Measurements from ENCODE around the gene PIM1. TPM values are rescaled to one million over a fixed set of nuclear protein-coding genes. Genes with fewer than 3 reads are reported as not detected.

PIM1 gene
- total and polyA plus RNA-seq, 4 experiments from 2014 or later = 124 to 334 (median 196) TPM

- intact Hi-C loops (cut with micrococcal nuclease) = no loop called here
- CTCF ChIA-PET (ENCODE audit: partially characterized antibody) = interaction anchor here (0.6 kb wide), 1 partner anchor 118 kb away, joined by 3 read pairs; no protein-coding TSS in a partner anchor
- H3K36me3 ChIP-seq (ENCODE audit: insufficient read depth, low read length) = no peaks in the 10 kb centered on the region
- Mint-ChIP-seq H3K36me3 (no peaks in the 10 kb centered on the region), H3K9me3 (no peaks in the 10 kb centered on the region), H3K4me1 (peaks cover 25 to 61% (median 50%) of the 10 kb centered on the region in 4 donors), H3K27ac (peak overlapping the region in 1 of 7 donors; percentile 27), H3K4me3 (no peak overlapping the region), H3K27me3 (no peaks in the 10 kb centered on the region)
- H3K9me3 ChIP-seq (ENCODE audit: control insufficient read depth in 1 of 2, low read length in 2 of 2) = no peaks in the 10 kb centered on the region
- H3K4me3 ChIP-seq (ENCODE audit: low read length in 2 of 2) = no peak overlapping the region
- H3K4me1 ChIP-seq (ENCODE audit: insufficient read depth, low read length) = peaks cover 52% of the 10 kb centered on the region
- POLR2A ChIA-PET (ENCODE audit: partially characterized antibody) = interaction anchor here (6.0 kb wide), 1 partner anchor 32 kb away, joined by 59 read pairs; the partner anchor contains the start of gene PIM1
- H3K27me3 ChIP-seq (ENCODE audit: insufficient read depth, low read length) = no peaks in the 10 kb centered on the region
- H3K27ac ChIP-seq (ENCODE audit: low read depth, low read length) = no peak overlapping the region
- no peak for DNase-seq
Observed at GRCh38 chr6:37138856-37139229, 31.1 kb upstream of the PIM1 start.

GRCh38 chr6:37139230-37139962 is 30.6 kb upstream of the PIM1 start:
- intact Hi-C loops (cut with micrococcal nuclease) = no loop called here
- ChIA-PET CTCF (ENCODE audit: partially characterized antibody) (no interaction called here), POLR2A (ENCODE audit: partially characterized antibody) (interaction anchor here (1.5 kb wide), 1 partner anchor 31 kb away, joined by 4 read pairs; the partner anchor contains the start of gene PIM1)
- Mint-ChIP-seq H3K27me3 (no peaks in the 10 kb centered on the region), H3K4me1 (peaks cover 20 to 56% (median 46%) of the 10 kb centered on the region in 4 donors), H3K36me3 (no peaks in the 10 kb centered on the region), H3K4me3 (no peak overlapping the region), H3K27ac (peak overlapping the region in 1 of 7 donors; percentile 35), H3K9me3 (no peaks in the 10 kb centered on the region)
- H3K27ac ChIP-seq (ENCODE audit: low read depth, low read length) = no peak overlapping the region
- no peaks in the 10 kb centered on the region for H3K27me3 ChIP-seq (ENCODE audit: insufficient read depth, low read length)
- H3K36me3 ChIP-seq (ENCODE audit: insufficient read depth, low read length) = no peaks in the 10 kb centered on the region
- DNase-seq = no peak
- no peak overlapping the region for H3K4me3 ChIP-seq (ENCODE audit: low read length in 2 of 2)
- peaks cover 46% of the 10 kb centered on the region for H3K4me1 ChIP-seq (ENCODE audit: insufficient read depth, low read length)
- no peaks in the 10 kb centered on the region for H3K9me3 ChIP-seq (ENCODE audit: control insufficient read depth in 1 of 2, low read length in 2 of 2)

GRCh38 chr6:37140145-37140544 is 29.8 kb upstream of the PIM1 start:
- Histone ChIP-seq H3K27ac (ENCODE audit: low read depth, low read length) (no peak overlapping the region), H3K9me3 (ENCODE audit: control insufficient read depth in 1 of 2, low read length in 2 of 2) (no peaks in the 10 kb centered on the region), H3K36me3 (ENCODE audit: insufficient read depth, low read length) (no peaks in the 10 kb centered on the region), H3K27me3 (ENCODE audit: insufficient read depth, low read length) (no peaks in the 10 kb centered on the region), H3K4me1 (ENCODE audit: insufficient read depth, low read length) (peaks cover 38% of the 10 kb centered on the region), H3K4me3 (ENCODE audit: low read length in 2 of 2) (no peak overlapping the region)
- CTCF ChIA-PET (ENCODE audit: partially characterized antibody) = no interaction called here
- peaks cover 15 to 49% (median 39%) of the 10 kb centered on the region in 4 donors for H3K4me1 Mint-ChIP-seq
- POLR2A ChIA-PET (ENCODE audit: partially characterized antibody) = interaction anchor here (1.5 kb wide), 1 partner anchor 30 kb away, joined by 4 read pairs; the partner anchor contains the start of gene PIM1
- intact Hi-C loops (cut with micrococcal nuclease) = no loop called here
- H3K9me3 Mint-ChIP-seq = no peaks in the 10 kb centered on the region
- no peak overlapping the region for H3K4me3 Mint-ChIP-seq
- H3K27me3 Mint-ChIP-seq = no peaks in the 10 kb centered on the region
- H3K27ac Mint-ChIP-seq = peak overlapping the region in 1 of 7 donors; percentile 30
- no peak for DNase-seq
- H3K36me3 Mint-ChIP-seq = no peaks in the 10 kb centered on the region

DNA sequence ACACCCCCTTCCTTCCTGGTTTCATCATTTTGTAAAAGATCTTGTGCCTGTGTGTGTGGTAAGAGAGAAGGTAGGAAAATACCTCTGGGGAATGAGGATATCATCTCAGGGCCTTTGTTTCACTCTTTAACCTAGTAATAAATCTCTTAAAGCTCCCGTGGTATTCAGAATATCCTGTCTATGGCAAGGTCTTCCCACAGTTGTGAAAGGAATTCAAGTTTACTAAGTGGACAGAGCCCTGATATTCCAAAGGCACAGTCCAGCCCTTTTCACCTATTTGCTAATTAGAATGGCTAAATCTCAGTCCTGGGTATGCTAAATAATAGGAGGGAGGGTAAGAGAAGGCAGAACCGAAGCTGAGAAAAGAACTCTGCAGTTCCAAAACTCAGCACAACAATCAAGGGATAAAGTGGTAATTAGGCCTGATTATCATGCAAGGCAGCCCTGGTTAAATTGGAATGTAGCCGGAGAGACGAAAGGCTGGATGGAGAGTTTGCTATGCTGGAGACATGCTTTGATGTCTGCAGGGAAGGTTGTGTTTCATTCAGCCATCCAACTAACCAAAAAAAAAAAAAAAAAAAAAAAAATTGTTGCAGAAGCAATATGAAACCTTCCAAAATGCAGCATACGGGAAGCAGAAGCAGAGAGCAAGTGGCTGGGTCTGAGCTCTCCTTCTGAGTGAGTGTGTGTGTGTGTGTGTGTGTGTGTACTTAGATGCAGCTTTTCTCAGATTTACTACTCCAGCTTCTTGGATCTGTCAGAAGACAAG is 28.5 kb upstream of the PIM1 start:
- H3K36me3 ChIP-seq (ENCODE audit: insufficient read depth, low read length) = no peaks in the 10 kb centered on the region
- POLR2A ChIA-PET (ENCODE audit: partially characterized antibody) = interaction anchor here (0.6 to 1.6 kb wide), 3 partner anchors 20 to 91 kb away, joined by 3 to 10 read pairs (median 4); no protein-coding TSS in a partner anchor
- peak overlapping the region in 5 of 7 donors; percentile 17 to 81 (median 77) for H3K27ac Mint-ChIP-seq
- no peaks in the 10 kb centered on the region for H3K9me3 ChIP-seq (ENCODE audit: control insufficient read depth in 1 of 2, low read length in 2 of 2)
- intact Hi-C loops (cut with micrococcal nuclease) = no loop called here
- no peak overlapping the region for H3K27ac ChIP-seq (ENCODE audit: low read depth, low read length)
- H3K4me1 ChIP-seq (ENCODE audit: insufficient read depth, low read length) = peaks cover 27% of the 10 kb centered on the region
- no peaks in the 10 kb centered on the region for H3K9me3 Mint-ChIP-seq
- peak overlapping the region in 3 of 8 donors; percentile 25 to 49 (median 27) for H3K4me3 Mint-ChIP-seq
- no peaks in the 10 kb centered on the region for H3K27me3 ChIP-seq (ENCODE audit: insufficient read depth, low read length)
- H3K36me3 Mint-ChIP-seq = no peaks in the 10 kb centered on the region
- no peaks in the 10 kb centered on the region for H3K27me3 Mint-ChIP-seq
- no peak for DNase-seq
- CTCF ChIA-PET (ENCODE audit: partially characterized antibody) = interaction anchor here (0.9 to 1.8 kb wide), 4 partner anchors 30 to 91 kb away, joined by 3 to 7 read pairs (median 4); no protein-coding TSS in a partner anchor
- H3K4me1 Mint-ChIP-seq = peaks cover 15 to 41% (median 34%) of the 10 kb centered on the region in 4 donors
- H3K4me3 ChIP-seq (ENCODE audit: low read length in 2 of 2) = no peak overlapping the region

DNA sequence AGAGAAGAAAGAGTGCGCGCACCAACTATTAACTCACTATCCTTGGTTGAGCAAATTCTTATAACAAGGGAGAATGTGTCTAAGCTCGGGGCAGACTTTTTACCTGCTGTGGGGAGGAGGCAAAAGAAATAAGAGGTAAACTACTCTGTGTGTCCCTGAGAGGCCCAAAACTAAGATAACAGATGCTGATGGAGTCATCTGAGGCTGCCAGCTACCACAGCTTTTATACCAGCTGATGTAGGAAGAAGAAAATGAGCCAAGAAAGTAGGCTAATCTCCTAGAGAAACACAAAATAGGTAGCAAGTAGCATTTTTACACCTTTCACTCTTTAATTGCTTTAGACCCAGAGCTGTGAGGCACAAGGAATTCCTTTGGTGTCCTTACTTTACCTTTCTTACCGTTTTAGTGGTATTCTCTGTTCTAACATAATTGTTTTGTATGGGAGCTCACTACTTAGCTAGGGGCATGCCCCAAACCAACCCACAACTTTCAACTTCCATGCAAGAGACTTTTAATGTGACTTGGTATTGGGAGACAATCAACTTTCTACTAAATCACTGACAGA is 27.8 kb upstream of the PIM1 start:
- no peaks in the 10 kb centered on the region for H3K36me3 Mint-ChIP-seq
- no peaks in the 10 kb centered on the region for H3K9me3 Mint-ChIP-seq
- H3K27me3 Mint-ChIP-seq = no peaks in the 10 kb centered on the region
- Histone ChIP-seq H3K27ac (ENCODE audit: low read depth, low read length) (no peak overlapping the region), H3K4me1 (ENCODE audit: insufficient read depth, low read length) (peaks cover 22% of the 10 kb centered on the region), H3K9me3 (ENCODE audit: control insufficient read depth in 1 of 2, low read length in 2 of 2) (no peaks in the 10 kb centered on the region), H3K4me3 (ENCODE audit: low read length in 2 of 2) (no peak overlapping the region), H3K36me3 (ENCODE audit: insufficient read depth, low read length) (no peaks in the 10 kb centered on the region), H3K27me3 (ENCODE audit: insufficient read depth, low read length) (no peaks in the 10 kb centered on the region)
- DNase-seq = no peak
- intact Hi-C loops (cut with micrococcal nuclease) = no loop called here
- peaks cover 15 to 34% (median 28%) of the 10 kb centered on the region in 4 donors for H3K4me1 Mint-ChIP-seq
- peak overlapping the region in 3 of 8 donors; percentile 2 to 49 (median 27) for H3K4me3 Mint-ChIP-seq
- ChIA-PET POLR2A (ENCODE audit: partially characterized antibody) (interaction anchor here (0.6 to 1.6 kb wide), 4 partner anchors 21 to 153 kb away, joined by 3 to 10 read pairs (median 4); no protein-coding TSS in a partner anchor), CTCF (ENCODE audit: partially characterized antibody) (interaction anchor here (0.9 to 1.8 kb wide), 4 partner anchors 29 to 91 kb away, joined by 3 to 7 read pairs (median 4); no protein-coding TSS in a partner anchor)
- peak overlapping the region in 5 of 7 donors; percentile 3 to 81 (median 77) for H3K27ac Mint-ChIP-seq

- Mint-ChIP-seq H3K27ac (peak overlapping the region in 2 of 7 donors; percentile 24 to 80), H3K4me1 (peaks cover 10 to 22% (median 19%) of the 10 kb centered on the region in 4 donors), H3K4me3 (peak overlapping the region in 1 of 8 donors; percentile 36), H3K36me3 (no peaks in the 10 kb centered on the region), H3K27me3 (no peaks in the 10 kb centered on the region), H3K9me3 (no peaks in the 10 kb centered on the region)
- H3K27me3 ChIP-seq (ENCODE audit: insufficient read depth, low read length) = no peaks in the 10 kb centered on the region
- H3K27ac ChIP-seq (ENCODE audit: low read depth, low read length) = no peak overlapping the region
- intact Hi-C loops (cut with micrococcal nuclease) = no loop called here
- ChIA-PET POLR2A (ENCODE audit: partially characterized antibody) (no interaction called here), CTCF (ENCODE audit: partially characterized antibody) (no interaction called here)
- H3K36me3 ChIP-seq (ENCODE audit: insufficient read depth, low read length) = no peaks in the 10 kb centered on the region
- DNase-seq = no peak
- no peaks in the 10 kb centered on the region for H3K9me3 ChIP-seq (ENCODE audit: control insufficient read depth in 1 of 2, low read length in 2 of 2)
- no peak overlapping the region for H3K4me3 ChIP-seq (ENCODE audit: low read length in 2 of 2)
- peaks cover 13% of the 10 kb centered on the region for H3K4me1 ChIP-seq (ENCODE audit: insufficient read depth, low read length)
Observed at GRCh38 chr6:37143585-37143984, 26.4 kb upstream of the PIM1 start.
